ENCODE measurements around the gene HYOU1. TPM values are rescaled to one million over a fixed set of nuclear protein-coding genes. Genes with fewer than 3 reads are reported as not detected.

The HYOU1 gene
- total and polyA plus RNA-seq, 2 donors (not counting 1 experiment from before 2014, with no cell fraction given): 73.7 to 85.6 TPM

GRCh38 chr11:119099711-119100110 lies 42.7 kb upstream of the HYOU1 start:
- peaks cover 9% of the 10 kb centered on the region for H3K36me3 ChIP-seq (ENCODE audit: control insufficient read depth, insufficient read depth, low read length)
- H4K20me1 ChIP-seq (ENCODE audit: control insufficient read depth, extremely low read depth, insufficient read depth, low read length): no peaks in the 10 kb centered on the region
- H3K4me2 ChIP-seq (ENCODE audit: extremely low read depth, insufficient read depth, low read length): peak overlapping the region; percentile 44
- H3K4me1 ChIP-seq (ENCODE audit: control insufficient read depth, extremely low read depth, insufficient read depth, low read length): peaks cover 10% of the 10 kb centered on the region
- peaks cover 24% of the 10 kb centered on the region for H3K79me2 ChIP-seq (ENCODE audit: control insufficient read depth, insufficient read depth, low read length)
- DNase-seq (ENCODE audit: low read depth in 2 of 2): no peak
- no peaks in the 10 kb centered on the region for H3K9me3 ChIP-seq (ENCODE audit: control insufficient read depth, insufficient read depth, low read depth, low read length)
- no peak overlapping the region for H3K9ac ChIP-seq (ENCODE audit: insufficient read depth, low read length)
- no peak overlapping the region for H2AFZ ChIP-seq (ENCODE audit: low read length)
- TF ChIP-seq EZH2 (IDR thresholded peaks at IDR 0.05; ENCODE audit: low read length, missing control alignments): no peak
- TF ChIP-seq, protein P1, sequence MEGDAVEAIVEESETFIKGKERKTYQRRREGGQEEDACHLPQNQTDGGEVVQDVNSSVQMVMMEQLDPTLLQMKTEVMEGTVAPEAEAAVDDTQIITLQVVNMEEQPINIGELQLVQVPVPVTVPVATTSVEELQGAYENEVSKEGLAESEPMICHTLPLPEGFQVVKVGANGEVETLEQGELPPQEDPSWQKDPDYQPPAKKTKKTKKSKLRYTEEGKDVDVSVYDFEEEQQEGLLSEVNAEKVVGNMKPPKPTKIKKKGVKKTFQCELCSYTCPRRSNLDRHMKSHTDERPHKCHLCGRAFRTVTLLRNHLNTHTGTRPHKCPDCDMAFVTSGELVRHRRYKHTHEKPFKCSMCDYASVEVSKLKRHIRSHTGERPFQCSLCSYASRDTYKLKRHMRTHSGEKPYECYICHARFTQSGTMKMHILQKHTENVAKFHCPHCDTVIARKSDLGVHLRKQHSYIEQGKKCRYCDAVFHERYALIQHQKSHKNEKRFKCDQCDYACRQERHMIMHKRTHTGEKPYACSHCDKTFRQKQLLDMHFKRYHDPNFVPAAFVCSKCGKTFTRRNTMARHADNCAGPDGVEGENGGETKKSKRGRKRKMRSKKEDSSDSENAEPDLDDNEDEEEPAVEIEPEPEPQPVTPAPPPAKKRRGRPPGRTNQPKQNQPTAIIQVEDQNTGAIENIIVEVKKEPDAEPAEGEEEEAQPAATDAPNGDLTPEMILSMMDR (conservative IDR thresholded peaks at IDR 0.05 in 1 of 2, IDR thresholded peaks at IDR 0.05 in 1 of 2; ENCODE audit: low read depth in 1 of 2, low read length in 2 of 2): no peak
- no peak overlapping the region for H3K27ac ChIP-seq (ENCODE audit: insufficient read depth, low read length)
- no peak overlapping the region for H3K4me3 ChIP-seq (replicated peaks in 1 of 4; ENCODE audit: control extremely low read depth in 1 of 4, insufficient read depth in 1 of 4, low read depth in 3 of 4, low read length in 4 of 4)
- H3K27me3 ChIP-seq (ENCODE audit: control insufficient read depth, insufficient read depth, low read length): no peaks in the 10 kb centered on the region

- Histone ChIP-seq H3K27me3 (ENCODE audit: control insufficient read depth, insufficient read depth, low read length) (no peaks in the 10 kb centered on the region), H3K4me2 (ENCODE audit: extremely low read depth, insufficient read depth, low read length) (peak overlapping the region; percentile 89), H3K36me3 (ENCODE audit: control insufficient read depth, insufficient read depth, low read length) (peaks cover 16% of the 10 kb centered on the region), H3K79me2 (ENCODE audit: control insufficient read depth, insufficient read depth, low read length) (peaks cover 41% of the 10 kb centered on the region), H3K27ac (ENCODE audit: insufficient read depth, low read length) (peak overlapping the region; percentile 83), H3K4me3 (replicated peaks in 1 of 4; ENCODE audit: control extremely low read depth in 1 of 4, insufficient read depth in 1 of 4, low read depth in 3 of 4, low read length in 4 of 4) (peak overlapping the region; percentile 58 to 86 (median 82)), H2AFZ (ENCODE audit: low read length) (peak overlapping the region; percentile 28), H3K9me3 (ENCODE audit: control insufficient read depth, insufficient read depth, low read depth, low read length) (no peaks in the 10 kb centered on the region), H4K20me1 (ENCODE audit: control insufficient read depth, extremely low read depth, insufficient read depth, low read length) (no peaks in the 10 kb centered on the region), H3K9ac (ENCODE audit: insufficient read depth, low read length) (peak overlapping the region; percentile 84), H3K4me1 (ENCODE audit: control insufficient read depth, extremely low read depth, insufficient read depth, low read length) (peaks cover 14% of the 10 kb centered on the region)
- TF ChIP-seq, protein P1 (conservative IDR thresholded peaks at IDR 0.05 in 1 of 2, IDR thresholded peaks at IDR 0.05 in 1 of 2; ENCODE audit: low read depth in 1 of 2, low read length in 2 of 2): peak in 1 of 2 donors; percentile 4
- TF ChIP-seq EZH2 (IDR thresholded peaks at IDR 0.05; ENCODE audit: low read length, missing control alignments): no peak
- DNase-seq (ENCODE audit: low read depth in 2 of 2): peak; percentile 99 to 100
Observed at GRCh38 chr11:119095066-119095880, 38.3 kb upstream of the HYOU1 start.

DNA sequence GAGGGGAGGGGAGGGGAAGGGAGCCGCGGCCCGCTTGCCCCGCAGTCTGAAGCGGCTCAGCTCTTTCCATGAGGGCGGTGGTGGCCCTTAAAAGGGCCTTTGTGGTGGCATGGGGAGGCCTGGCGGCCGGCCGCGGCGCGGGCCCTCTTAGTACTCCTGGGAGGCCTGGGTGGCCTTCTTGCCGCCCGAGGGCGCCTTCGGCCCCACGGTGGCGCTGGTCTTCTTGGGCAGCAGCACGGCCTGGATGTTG lies 37.7 kb upstream of the HYOU1 start:
- H3K27ac ChIP-seq (ENCODE audit: insufficient read depth, low read length): peak overlapping the region; percentile 83
- peaks cover 36% of the 10 kb centered on the region for H3K79me2 ChIP-seq (ENCODE audit: control insufficient read depth, insufficient read depth, low read length)
- H3K4me2 ChIP-seq (ENCODE audit: extremely low read depth, insufficient read depth, low read length): peak overlapping the region; percentile 89
- H3K9ac ChIP-seq (ENCODE audit: insufficient read depth, low read length): peak overlapping the region; percentile 84
- no peaks in the 10 kb centered on the region for H3K27me3 ChIP-seq (ENCODE audit: control insufficient read depth, insufficient read depth, low read length)
- peaks cover 12% of the 10 kb centered on the region for H3K4me1 ChIP-seq (ENCODE audit: control insufficient read depth, extremely low read depth, insufficient read depth, low read length)
- DNase-seq (ENCODE audit: low read depth in 2 of 2): peak; percentile 84 to 88
- no peaks in the 10 kb centered on the region for H3K9me3 ChIP-seq (ENCODE audit: control insufficient read depth, insufficient read depth, low read depth, low read length)
- no peak overlapping the region for H2AFZ ChIP-seq (ENCODE audit: low read length)
- peaks cover 19% of the 10 kb centered on the region for H3K36me3 ChIP-seq (ENCODE audit: control insufficient read depth, insufficient read depth, low read length)
- TF ChIP-seq, protein P1 (conservative IDR thresholded peaks at IDR 0.05 in 1 of 2, IDR thresholded peaks at IDR 0.05 in 1 of 2; ENCODE audit: low read depth in 1 of 2, low read length in 2 of 2): peak; percentile 58 to 65
- TF ChIP-seq EZH2 (IDR thresholded peaks at IDR 0.05; ENCODE audit: low read length, missing control alignments): no peak
- H4K20me1 ChIP-seq (ENCODE audit: control insufficient read depth, extremely low read depth, insufficient read depth, low read length): no peaks in the 10 kb centered on the region
- peak overlapping the region; percentile 58 to 86 (median 82) for H3K4me3 ChIP-seq (replicated peaks in 1 of 4; ENCODE audit: control extremely low read depth in 1 of 4, insufficient read depth in 1 of 4, low read depth in 3 of 4, low read length in 4 of 4)
